Activated CD4-positive, alpha-beta T cell treated with anti-CD3 and anti-CD28 coated beads, Interleukin-2, amount 50 U/mL, for 16 hours (primary cell): ENCODE data around the gene OR2V2.
A peak's percentile ranks its signal among the peaks of the same experiment; 100 is the strongest.

ENCODE experiments used
- DNase-seq: peaks from one replicate; pipeline ENCODE4 v3.0.0-alpha.2; 2020

OR2V2 gene

DNA sequence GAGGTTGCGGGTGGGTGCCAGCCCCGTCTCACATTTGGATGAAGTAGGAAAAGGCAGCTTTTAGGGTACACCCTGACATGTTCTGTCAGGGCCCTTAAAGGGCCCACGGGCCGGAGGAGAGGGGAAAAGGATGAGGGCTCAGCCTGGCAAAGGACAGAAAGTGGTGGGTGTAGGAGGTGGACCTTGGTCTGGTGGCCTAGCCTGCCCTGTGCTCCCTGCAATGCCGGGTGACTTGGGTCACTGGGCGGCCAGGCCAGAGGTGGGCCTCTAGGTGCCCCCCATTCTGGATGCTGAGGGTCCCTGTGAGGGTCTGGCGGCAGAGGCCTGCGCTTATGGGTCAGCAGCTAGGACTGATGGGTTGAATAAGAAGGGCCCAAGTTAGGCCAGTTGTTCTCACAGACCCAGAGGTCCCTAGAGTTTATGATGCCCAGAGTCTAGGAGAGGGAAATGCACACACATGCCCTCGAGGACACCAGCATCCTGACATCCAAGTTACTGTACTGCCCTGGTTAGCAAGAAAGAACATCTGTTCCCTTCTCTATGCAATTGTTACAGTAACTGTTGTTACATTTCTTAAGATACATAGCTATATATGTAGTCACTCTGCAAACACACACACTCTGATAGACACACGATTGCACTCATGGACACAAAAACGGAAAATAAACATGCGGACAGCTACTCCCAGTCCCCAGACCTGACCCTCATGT lies 45.1 kb downstream of the OR2V2 start:
- DNase-seq, result no peak

- no peak for DNase-seq
These were observed 46.3 kb downstream of the OR2V2 start for GRCh38 chr5:181193656-181194055.

- DNase-seq, result no peak
These were observed 47.3 kb downstream of the OR2V2 start for GRCh38 chr5:181194489-181195248.

DNA sequence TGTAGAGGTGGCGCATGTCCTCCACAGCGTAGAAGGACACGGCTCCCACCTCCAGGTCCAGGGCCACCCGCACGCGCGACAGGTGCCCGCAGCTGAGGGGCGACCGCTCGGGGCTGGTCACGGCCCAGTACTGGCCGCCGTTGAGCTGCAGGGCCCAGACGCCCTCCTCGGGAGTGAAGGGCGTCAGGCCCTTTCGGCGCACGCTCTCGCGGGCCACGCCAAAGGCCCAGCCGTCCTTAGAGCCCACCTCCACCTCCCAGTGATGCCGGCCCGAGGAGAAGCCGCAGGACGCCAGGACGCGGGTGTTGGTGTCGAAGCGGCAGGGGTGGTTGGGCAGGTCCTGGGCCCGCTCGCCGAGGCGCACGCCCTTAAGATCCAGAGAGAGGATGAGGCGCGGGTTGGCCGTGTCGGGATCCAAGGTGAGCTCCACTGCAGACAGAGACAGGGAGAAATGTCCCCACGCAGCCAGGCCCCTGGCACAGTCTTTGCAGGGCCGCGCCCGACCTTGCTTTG lies 47.9 kb downstream of the OR2V2 start:
- no peak for DNase-seq

- no peak for DNase-seq
These were observed 50.1 kb downstream of the OR2V2 start for GRCh38 chr5:181197326-181197951.

- DNase-seq, result no peak
These were observed 50.8 kb downstream of the OR2V2 start for GRCh38 chr5:181198106-181198685.

- no peak for DNase-seq
These were observed 51.6 kb downstream of the OR2V2 start for GRCh38 chr5:181198905-181199519.

DNA sequence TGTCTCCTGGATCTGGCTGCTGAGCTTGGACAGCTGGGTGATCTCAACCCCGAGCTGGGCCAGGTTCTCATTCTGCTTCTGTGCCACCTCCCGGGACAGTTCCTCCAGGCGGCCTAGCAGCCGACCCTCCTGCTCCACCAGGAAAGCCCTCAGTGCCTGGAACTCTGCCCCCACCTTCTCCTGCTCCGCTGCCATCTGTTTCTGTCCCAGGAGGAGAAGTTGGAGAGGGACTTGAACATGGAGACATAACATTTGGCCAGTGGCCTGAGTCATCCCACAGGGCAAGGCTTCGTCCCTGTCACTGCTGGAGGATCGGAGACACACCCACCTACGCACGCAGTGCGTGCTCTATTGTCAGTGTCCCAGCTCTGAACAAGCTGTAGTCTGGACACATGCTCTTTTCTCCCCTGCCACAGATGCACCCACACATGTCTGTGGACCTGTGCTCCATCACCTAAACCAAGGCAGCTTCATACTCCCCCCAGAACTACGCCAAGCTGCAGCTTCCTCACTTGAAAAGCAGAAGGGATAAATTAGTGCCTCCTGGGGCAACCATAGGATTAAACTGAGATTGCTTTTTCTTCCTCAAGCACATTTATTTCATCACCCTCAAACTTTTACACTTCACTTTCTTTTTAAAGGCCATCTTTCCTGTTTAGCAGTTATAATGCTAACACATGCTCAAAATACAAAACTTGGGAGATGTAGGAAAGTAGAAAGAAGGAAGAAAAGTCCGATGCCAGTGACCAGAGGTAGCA lies 52.7 kb downstream of the OR2V2 start:
- no peak for DNase-seq

DNA sequence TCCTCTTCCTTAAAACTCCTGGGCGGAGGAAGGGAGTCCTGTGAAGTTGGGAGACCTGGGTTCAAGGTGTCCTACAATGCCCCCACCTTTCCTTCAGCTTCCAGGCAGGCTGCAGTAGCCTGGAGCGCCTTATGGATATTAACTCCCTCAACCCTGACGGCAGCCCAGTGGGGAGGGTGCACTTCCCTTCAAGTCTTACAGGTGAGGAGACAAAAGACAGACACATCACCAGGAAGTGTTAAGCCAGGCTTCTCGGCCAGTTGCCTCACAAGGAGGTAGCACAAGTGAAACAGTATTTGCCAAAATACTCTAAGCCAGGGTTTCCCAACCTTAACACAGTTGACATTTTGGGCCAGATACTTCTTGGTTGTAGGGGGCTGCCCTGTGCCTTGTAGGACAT lies 53.4 kb downstream of the OR2V2 start:
- no peak for DNase-seq

DNA sequence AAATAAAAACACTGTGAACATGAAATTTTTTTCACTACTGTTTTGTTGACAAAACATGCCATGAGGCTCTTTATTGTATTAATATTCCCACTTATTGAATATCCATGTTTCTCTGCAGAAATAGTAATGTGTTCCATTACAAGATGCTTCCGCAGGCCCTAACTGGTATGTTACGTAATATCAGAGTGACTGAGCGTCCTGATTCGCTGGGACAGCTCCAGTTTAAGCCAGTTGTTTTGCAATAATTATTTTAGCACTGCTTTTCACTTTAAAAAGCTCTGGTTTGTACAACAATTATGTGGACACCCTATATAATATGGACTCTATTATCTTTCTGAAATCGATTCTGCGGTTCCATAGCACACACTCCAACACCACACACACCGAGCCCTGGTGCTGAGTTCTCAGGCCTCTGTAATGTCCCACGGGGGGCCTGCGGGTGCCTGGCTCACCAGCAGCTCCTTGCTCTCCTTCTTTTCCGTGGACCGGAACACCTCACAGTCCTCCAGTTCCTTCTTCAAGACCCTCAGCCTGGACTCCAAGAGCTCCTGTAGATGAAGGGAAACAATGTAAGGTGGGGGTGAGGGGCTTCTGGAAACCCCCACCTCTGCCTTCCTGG lies 55.8 kb downstream of the OR2V2 start:
- no peak for DNase-seq

GRCh38 chr5:181203777-181204112 lies 56.4 kb downstream of the OR2V2 start:
- no peak for DNase-seq

GRCh38 chr5:181204113-181204825 lies 56.9 kb downstream of the OR2V2 start:
- DNase-seq, result no peak

DNA sequence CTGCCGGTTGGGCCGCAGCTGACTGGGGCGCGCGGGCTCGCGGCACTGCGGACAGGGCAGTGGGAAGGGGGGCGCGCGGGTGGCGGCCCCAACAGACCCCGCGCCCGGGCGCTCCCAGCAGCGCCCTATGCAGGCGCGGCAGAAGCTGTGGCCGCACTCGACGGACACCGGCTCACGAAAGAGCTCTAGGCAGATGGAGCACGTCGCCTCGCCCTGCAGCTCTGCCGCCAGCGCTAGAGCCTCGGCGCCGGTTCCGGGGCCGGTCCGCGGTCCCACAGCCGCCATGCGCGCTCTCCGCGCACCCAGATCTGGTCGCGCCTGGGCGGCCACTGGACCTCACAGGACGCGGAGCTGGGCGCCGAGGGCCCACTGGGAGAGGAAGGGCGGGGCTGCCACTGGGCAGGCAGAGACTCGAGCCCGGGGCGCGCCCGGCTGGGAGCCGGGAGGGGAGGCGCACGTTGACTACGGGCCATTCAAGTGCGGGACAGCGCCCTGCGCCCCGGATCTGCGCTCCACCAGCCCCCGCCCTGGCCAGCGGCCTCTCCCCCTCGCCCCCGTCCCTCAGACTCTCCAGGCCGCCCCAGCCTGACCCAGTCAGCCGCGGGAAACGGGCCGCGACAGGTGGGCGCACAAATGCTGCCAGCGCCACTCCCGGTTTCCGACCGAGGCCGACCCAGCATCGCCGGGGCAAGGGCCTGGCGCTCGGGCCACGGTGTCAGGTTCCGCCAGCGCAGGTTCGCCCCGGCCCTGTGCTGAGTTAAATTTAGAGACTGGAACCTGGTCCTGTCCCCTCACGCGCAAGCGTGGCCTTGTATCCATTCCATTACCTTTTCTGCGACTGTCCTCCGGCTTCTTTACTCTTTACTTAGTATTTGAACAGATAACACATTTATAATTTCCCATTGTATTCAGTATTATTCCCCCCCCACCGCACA lies 57.7 kb downstream of the OR2V2 start, which contains the start of gene TRIM7:
TSS of gene TRIM7 (minus strand) at position 371 of the 935 bp plus-strand sequence. CDS start at position 285, 86 bp downstream.
- DNase-seq, result no peak

GRCh38 chr5:181205761-181206649 lies 58.6 kb downstream of the OR2V2 start:
- DNase-seq, result no peak

DNA sequence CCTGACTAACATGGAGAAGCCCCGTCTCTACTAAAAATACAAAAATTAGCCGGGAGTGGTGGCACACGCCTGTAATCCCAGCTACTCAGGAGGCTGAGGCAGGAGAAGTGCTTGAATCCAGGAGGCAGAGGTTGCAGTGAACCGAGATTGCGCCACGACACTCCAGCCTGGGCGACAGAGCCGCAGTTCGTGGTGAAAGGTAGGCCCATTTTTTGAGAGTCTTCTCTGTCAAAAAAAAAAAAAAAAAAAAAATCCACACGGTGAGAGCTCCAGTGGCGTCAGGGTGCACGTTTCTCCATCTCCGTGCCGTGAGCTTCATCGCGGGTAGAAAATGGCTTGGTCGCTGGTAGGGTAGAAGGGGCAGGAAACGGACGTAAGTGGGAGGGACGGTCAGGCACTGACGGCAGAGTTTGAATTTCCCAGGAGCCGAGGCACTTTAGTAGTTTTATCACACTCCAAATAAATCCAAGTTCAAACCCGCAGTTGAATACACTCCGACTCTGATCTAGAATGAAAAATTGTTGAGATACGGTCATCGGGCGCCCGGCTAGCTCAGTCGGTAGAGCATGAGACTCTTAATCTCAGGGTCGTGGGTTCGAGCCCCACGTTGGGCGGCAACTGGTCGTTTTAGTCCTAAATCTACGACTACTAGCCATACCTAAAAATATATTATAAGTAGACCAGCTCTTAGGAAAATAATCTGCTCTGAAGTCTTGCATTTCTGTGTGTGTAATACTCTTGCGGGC lies 60.0 kb downstream of the OR2V2 start:
- peak; percentile 93 for DNase-seq

DNA sequence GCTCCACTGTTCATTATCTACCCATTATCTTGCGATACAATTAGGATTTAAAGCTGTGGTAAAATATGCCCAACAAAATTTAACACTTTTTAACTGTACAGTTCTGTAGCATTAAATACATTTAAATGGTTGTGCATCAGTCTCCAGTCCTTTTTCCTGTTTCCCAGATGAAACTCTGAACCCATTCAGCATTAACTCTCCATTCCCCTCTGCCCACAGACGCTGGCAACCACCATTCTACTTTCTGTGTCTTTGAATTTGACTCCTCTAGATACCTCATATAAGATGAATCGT lies 60.5 kb downstream of the OR2V2 start:
- DNase-seq, result no peak
